NCI-H226 (cell line): Measurements from ENCODE around the gene SERPINC1.
"Not testable (repeated sequence)": the region's sequence is repeated elsewhere in the genome, so short reads cannot be mapped to it uniquely, and the experiment has no call there.

ENCODE experiments used
- DNase-seq: peaks from one replicate; pipeline ENCODE4 v3.0.0-alpha.2; 2015

SERPINC1 gene

GRCh38 chr1:173862146-173862768, 54.9 kb downstream of the SERPINC1 start:
- not testable (repeated sequence) for DNase-seq

GRCh38 chr1:173861731-173862145, 55.4 kb downstream of the SERPINC1 start:
- DNase-seq: no peak

DNA sequence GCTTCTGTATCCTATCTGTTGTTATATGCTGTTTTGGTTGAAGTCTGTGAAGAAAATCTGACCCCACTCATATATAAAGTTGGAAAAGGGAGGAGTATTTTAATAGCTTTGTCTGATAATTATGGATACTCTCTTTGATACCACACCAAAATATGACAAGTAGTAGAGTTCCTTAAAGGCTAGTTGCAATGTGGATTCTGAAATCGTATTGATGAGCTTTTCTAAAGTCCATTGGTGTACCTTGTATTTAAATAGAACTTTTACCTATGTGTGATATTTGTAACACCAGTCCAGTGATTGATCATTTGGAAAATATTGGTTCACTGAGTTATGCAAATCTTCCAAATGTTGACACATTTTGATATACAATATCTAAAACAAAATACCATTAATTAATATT, 57.1 kb downstream of the SERPINC1 start:
- no peak for DNase-seq

DNA sequence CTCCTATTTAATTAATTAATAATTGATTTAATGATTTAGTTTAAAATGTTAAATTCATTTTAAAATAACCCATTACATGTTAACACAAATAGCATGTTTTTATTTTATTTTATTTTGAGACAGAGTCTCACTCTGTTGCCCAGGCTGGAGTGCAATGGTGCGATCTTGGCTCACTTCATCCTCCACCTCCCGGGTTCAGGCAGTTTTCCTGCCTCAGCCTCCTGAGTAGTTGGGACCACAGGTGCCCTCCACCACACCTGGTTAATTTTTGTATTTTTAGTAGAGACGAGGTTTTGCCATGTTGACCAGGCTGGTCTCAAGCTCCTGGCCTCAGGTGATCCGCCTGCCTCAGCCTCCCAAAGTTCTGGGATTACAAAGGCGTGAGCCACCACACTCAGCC, 57.6 kb downstream of the SERPINC1 start:
- not testable (repeated sequence) for DNase-seq

- DNase-seq: no peak
Observed at GRCh38 chr1:173857363-173857917, 59.7 kb downstream of the SERPINC1 start.

GRCh38 chr1:173856903-173857302, 60.2 kb downstream of the SERPINC1 start:
- DNase-seq: no peak

GRCh38 chr1:173856014-173856413, 61.1 kb downstream of the SERPINC1 start:
- no peak for DNase-seq
